H1 (cell line): ENCODE data around the gene DHRS1. TPM values are rescaled to one million over a fixed set of nuclear protein-coding genes. Genes with fewer than 3 reads are reported as not detected.

ENCODE experiments used
- KDM4A ChIP-seq: IDR thresholded peaks from one replicate; pipeline ENCODE4 v1.7.1; 2012; ENCODE audit warnings: low read depth, mild to moderate bottlenecking, moderate library complexity, low read length, inconsistent platforms; ENCODE audit not compliant: severe bottlenecking
- SIX5 ChIP-seq: IDR thresholded peaks from 2 replicates; pipeline ENCODE4 v1.6.1; 2011; ENCODE audit warnings: mild to moderate bottlenecking, low read depth, low read length
- polyA plus RNA-seq, 7 experiments: library from polyadenylated mRNA; depleted of rRNA in 3 of 7; stranded (reverse) in 5 of 7; unstranded in 2 of 7; fragments of >200 nt in 5 of 7; fragments of 200-250 nt in 2 of 7; gene quantifications; 1 replicate in 5 of 7; 2 replicates in 1 of 7; 4 replicates in 1 of 7; pipeline versions ENCODE4 v1.2.1 to v1.2.3, GENCODE V29; 2011 to 2013; ENCODE audit warnings: missing spikeins in 2 of 7, mixed read lengths in 2 of 7
- total RNA-seq: library from RNA; stranded (reverse); fragmentation: NEBNext Ultra II Directional; extraction: Animal tissue kit (Norgen Biotek cat#: 25700); gene quantifications from 2 replicates; pipeline ENCODE4 v1.2.1, GENCODE V29; 2021

Gene DHRS1
- total and polyA plus RNA-seq, 2 of the 8 experiments (the other 6 are each of a cell fraction or from before 2014, with no cell fraction given), result 8.8 to 31.7 TPM

DNA sequence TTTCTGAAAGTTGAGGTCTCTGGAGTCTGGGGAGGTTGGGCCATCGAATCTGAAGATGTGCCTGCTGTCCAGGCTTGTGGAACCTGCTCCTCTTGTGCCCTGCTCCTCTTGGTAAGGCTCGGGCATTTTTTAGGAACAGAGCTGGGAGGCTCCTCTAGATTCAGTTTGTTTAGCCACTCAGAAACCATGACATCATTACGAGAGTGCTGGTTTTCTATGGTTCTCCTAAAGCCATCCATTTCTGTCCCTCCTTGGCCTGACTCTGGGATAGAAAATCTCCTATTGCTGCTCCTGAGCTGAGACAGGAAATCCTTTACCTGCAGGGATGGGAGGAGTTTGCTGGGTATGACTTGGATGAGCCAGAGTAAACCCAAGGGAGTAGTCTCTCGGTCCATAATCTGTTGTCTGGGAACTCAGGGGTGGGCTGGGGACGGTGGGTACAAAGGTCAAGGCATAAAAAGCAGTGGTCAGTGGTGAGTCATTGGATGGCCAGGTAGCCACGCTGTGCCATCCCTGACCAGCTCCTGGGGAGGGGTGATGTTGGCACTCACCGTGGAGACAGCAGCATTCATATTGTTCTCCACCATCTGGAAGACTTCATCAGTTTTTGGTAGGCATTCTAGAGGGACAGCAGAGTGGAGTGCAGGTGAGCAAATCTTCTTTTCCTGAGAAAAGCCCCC lies 37.7 kb upstream of the DHRS1 start (continued):
- TF ChIP-seq KDM4A (no peak), SIX5 (no peak)
